Choroid plexus epithelial cell (primary cell): ENCODE results near the gene ALLC.

Source experiments
- DNase-seq: peaks from one replicate; pipeline ENCODE4 v3.0.0-alpha.2; 2010; ENCODE audit warnings: low read depth
- H3K4me3 ChIP-seq: 2 replicates; pipeline ENCODE4 v1.5.1; 2011; ENCODE audit warnings: low read depth, mild to moderate bottlenecking, control low read depth, low read length, moderate library complexity
- CTCF ChIP-seq: conservative IDR thresholded peaks from 2 replicates; pipeline ENCODE4 v1.5.1; 2011; ENCODE audit warnings: low read depth, mild to moderate bottlenecking, control low read depth, inconsistent platforms, low read length, moderate library complexity

ALLC gene

GRCh38 chr2:3647831-3648651 lies 10.0 kb upstream of the ALLC start:
- no peak overlapping the region for H3K4me3 ChIP-seq
- no peak for TF ChIP-seq CTCF
- no peak for DNase-seq

- DNase-seq = no peak
These were observed 9.3 kb upstream of the ALLC start for GRCh38 chr2:3648652-3649177.

GRCh38 chr2:3649581-3649980 lies 8.4 kb upstream of the ALLC start:
- TF ChIP-seq CTCF = no peak
- DNase-seq = no peak
- no peak overlapping the region for H3K4me3 ChIP-seq

More at GRCh38 chr2:3648652-3649177, 9.3 kb upstream of the ALLC start:
- no peak for TF ChIP-seq CTCF
- no peak overlapping the region for H3K4me3 ChIP-seq

- TF ChIP-seq CTCF = no peak
- DNase-seq = no peak
- peak overlapping the region; percentile 24 for H3K4me3 ChIP-seq
These were observed 7.7 kb upstream of the ALLC start for GRCh38 chr2:3650140-3650920.

GRCh38 chr2:3651691-3652648 lies 6.0 kb upstream of the ALLC start:
- peak; percentile 56 for DNase-seq
- no peak for TF ChIP-seq CTCF
- peak overlapping the region; percentile 51 for H3K4me3 ChIP-seq

- no peak for TF ChIP-seq CTCF
- DNase-seq = no peak
- no peak overlapping the region for H3K4me3 ChIP-seq
These were observed 4.9 kb upstream of the ALLC start for GRCh38 chr2:3652896-3653625.
